GM21737 (cell line): ENCODE data around the gene CIDEB.

Source experiments
- ATAC-seq: cut with Tn5 transposase; IDR thresholded peaks from one replicate; pipeline ENCODE4 v1.9.1; 2021; ENCODE audit warnings: mild to moderate bottlenecking, moderate library complexity; ENCODE audit not compliant: unreplicated experiment

The CIDEB gene

GRCh38 chr14:24270537-24271133, 37.1 kb downstream of the CIDEB start:
- no peak for ATAC-seq

DNA sequence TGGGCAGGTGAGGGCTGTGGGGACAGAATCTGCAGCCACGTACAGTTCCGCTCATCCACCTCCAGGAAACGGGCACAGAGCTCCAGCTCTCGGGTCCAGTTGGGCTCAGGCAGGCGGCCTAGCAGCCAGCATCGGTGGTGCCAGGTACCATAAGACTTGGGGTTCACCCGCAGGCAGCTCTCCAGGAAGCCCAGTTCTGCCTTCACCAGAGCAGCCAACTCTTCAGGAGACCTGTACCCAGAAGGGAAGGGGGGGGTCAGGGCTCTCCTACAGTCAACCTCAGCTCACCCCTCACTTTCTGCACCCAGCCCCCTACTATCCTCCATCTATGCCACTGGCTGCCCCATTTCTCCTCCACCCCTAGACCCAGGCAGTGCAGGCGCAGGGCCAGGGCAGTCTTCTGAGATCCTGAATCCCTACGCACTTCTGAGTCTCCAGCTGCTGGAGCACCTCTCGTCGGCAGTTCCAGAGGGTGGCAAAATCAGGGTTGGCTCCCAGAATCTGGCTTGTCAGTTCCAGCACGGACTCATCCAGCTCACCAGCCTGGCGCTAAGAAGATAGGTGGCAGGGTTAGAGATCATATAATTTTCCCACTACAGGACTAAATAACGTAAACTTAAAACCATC, 37.8 kb downstream of the CIDEB start:
- no peak for ATAC-seq

- no peak for ATAC-seq
Observed at GRCh38 chr14:24269368-24269767, 38.4 kb downstream of the CIDEB start.

GRCh38 chr14:24268225-24268624, 39.6 kb downstream of the CIDEB start:
- no peak for ATAC-seq

DNA sequence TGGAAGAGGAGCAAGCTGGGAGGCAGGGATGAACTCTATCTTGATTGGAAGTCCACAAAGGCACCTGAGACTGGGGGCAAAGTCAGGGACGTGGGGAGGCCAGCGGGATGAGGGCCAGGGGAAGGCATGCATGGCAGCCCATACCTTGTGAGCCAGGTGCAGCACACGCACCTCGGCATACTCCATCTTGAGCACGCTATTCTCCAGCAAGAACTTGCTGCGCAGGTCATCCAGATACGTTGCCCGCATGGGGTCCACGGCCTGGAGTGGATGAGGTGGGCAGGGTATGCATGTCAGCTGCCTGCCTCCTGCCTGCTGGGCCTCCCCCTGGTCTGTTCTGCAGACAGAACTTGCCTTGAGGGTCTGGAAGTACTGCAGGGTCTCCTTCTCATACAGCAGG, 40.3 kb downstream of the CIDEB start:
- no peak for ATAC-seq

GRCh38 chr14:24266344-24267244, 41.2 kb downstream of the CIDEB start:
- ATAC-seq = no peak

GRCh38 chr14:24264298-24264697, 43.5 kb downstream of the CIDEB start:
- no peak for ATAC-seq

DNA sequence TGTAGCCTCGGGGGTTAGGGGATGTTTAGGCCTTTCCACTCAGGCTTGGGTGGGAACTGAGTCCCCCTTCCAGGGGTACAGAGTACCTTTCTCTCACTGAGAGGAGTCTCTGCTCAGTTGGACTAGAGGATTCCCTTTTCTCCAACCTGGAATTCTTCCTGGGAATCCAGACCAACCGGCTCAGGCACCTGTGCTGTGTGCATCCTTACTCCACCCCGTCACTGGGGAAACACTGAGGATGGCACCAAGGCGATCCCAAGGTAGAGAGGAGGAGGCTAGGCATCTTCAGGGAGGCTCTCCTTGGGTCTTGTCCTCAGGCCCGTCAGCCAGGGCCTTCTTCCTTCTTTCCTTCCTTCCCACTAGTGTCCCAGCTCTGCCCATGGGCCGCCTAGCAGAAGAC, 43.9 kb downstream of the CIDEB start:
- ATAC-seq = no peak

- ATAC-seq = no peak
Observed at GRCh38 chr14:24262821-24263733, 44.7 kb downstream of the CIDEB start, which contains the start of gene TGM1. Gene TGM1, minus strand, starts transcription at chr14:24263177. Its CDS starts 825 bp downstream, at chr14:24262352.

DNA sequence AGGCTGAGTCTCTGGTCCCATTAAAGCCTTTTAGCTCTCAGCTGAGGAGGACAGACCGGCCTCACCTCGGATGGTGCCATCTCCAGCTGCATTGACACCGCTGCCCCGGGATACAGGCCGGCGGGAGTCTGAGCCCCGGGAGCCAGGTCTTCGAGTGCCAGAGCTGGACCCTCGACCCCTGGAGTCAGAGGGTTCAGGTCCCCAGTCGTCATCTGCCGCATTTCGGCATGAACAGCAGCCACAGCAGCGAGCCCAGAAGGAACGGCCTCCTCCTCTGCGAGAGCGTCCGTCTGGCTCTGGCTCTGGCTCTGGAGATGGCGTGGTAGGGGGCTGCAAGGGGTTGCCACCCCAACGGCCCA, 45.8 kb downstream of the CIDEB start:
- ATAC-seq = no peak

DNA sequence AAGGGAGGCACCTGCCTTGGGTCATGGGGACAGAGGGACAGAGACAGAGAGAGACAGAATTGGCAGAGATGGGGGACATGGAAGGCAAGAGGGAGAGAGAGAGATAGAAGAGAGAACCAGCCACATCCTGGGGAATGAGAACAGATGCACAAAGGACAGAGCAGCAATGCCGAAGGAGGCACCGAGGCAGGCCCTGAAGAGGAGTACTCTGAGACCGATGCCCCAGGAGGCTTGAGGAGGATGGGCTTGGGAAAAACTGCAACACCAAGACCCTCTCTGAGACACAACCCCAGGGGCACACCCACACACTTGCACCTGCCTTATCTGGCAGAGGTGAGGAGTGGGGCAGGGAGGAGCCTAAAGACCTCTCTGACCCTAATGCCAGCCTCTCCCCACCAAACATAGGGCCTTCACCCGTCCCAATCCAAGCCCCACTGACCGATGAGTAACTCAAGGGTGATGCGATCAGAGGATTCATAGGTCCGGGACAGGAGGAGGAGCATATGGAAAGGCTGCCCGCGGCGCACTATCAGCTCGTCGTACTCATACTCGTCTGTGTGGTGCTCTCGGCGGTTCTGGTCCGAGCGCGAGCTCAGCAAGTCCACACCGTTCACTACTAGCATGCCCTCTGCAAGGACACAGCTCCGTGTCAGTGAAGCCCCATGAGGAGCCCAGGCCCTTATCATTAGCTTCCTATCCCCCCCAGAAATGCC, 46.4 kb downstream of the CIDEB start:
- ATAC-seq = no peak

DNA sequence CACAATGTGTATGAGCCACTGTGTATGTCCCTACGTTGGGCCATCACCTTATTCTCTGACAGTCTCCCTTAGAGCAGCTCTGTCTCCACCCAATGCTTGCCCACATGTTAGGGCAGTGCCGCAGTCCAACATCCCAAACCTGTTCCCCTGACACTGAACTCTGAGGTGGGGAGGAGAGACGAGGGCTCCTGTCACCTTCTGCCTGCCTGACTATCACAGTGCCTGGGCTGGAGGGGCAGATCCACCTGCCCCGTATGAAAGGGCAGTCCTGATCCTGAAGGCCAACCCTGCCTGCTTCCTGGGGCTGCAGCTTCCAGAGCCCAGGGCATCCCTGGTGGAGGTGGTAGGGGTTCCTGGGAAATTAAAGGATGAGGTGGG, 47.0 kb downstream of the CIDEB start:
- no peak for ATAC-seq

DNA sequence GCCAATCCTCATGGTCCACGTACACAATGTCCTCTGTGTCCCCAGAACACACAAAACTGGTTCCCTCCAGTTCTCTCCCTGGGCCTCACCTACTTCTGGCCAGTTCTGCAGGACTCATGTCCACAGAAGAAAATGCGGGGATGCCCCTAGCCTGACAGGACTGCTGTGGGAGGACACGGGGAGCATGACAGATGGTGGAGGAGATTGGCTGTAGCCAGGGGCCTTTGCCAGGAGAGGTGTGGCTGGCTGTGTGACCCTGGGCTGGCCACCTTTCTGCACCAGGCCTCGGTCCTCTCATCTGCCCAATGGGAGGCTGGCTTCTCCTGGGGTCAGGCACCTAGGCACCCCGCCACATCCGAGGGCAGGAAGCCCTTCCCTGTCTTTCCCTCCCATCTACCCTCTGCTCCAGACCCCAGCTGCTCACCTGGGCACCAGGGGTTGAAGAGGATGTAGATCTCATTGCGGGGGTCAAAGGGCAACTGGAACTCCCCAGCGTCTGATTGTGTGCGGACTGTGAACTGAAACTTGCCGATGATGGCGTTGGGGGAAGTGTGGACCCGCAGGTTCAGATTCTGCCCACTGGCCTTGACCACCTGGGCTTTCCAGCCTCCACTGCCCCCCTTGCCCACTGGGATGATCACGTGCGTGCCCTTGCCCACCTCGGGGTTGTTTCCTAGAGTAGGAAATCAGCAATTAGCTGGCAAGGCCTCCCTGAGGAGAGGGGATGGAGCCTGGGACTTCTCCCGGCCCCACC, 47.6 kb downstream of the CIDEB start:
- ATAC-seq = no peak

GRCh38 chr14:24259282-24260025, 48.3 kb downstream of the CIDEB start:
- ATAC-seq = no peak

DNA sequence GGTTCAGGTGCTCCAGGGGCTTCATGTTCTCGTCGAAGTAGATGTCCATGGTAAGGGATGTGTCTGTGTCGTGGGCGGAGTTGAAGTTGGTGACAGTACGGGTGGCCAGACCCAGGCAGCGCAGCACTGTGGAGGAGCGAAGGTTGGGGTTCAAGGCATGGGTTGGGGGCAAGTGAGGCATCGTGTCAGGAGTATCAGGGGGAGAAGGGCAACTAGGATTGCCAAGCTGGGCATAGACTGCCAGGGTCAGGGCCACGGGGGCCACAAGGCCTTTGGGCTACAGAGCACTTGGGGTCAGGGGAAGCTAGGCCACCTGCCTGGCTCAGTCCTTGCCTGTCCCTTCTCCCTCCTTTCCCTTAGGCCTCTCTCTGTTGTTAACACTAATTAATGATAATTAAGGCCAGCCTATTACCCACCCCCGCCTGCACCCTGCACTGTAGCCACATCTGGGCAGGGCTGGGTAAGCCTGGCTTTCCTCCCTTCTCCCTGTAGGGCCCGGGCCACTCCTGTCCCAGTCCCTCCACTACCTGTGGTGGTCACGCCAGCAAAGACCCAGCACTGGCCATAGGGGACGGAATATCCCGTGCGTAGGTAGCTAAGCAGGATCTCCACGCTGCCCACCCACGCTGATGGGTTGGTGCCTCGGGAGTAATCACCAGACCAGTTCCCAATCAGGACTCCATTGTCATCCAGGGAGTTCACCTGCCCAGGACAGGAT, 49.1 kb downstream of the CIDEB start:
- ATAC-seq = no peak

DNA sequence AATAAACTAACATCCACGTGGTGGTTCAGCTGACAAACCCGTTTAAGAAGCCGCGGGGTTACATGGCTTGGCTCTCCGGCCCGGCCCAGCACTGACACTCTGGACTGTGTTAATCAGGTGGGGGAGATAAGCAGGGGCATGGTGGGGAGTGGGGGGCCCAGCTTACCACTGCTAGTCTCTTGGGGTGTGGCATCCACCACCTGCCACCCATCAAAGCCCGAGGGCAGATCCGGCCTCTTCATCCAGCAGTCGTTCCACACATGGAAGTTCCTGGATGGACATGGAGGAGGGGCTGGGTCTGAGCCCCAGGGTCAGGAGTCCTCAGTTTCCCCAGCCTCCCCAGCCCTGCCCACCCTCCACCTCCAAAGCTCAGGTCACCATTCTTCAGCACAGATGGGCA, 49.7 kb downstream of the CIDEB start:
- ATAC-seq = no peak

GRCh38 chr14:24256960-24257359, 50.8 kb downstream of the CIDEB start:
- ATAC-seq = no peak
